HG02678 (cell line): ENCODE data around the gene PRRC2C.
"Not testable (repeated sequence)": the region's sequence is repeated elsewhere in the genome, so short reads cannot be mapped to it uniquely, and the experiment has no call there.

ENCODE experiments used
- ATAC-seq: cut with Tn5 transposase; IDR thresholded peaks from one replicate; pipeline ENCODE4 v1.9.1; 2021; ENCODE audit warnings: mild to moderate bottlenecking, moderate library complexity; ENCODE audit not compliant: unreplicated experiment

Gene PRRC2C

DNA sequence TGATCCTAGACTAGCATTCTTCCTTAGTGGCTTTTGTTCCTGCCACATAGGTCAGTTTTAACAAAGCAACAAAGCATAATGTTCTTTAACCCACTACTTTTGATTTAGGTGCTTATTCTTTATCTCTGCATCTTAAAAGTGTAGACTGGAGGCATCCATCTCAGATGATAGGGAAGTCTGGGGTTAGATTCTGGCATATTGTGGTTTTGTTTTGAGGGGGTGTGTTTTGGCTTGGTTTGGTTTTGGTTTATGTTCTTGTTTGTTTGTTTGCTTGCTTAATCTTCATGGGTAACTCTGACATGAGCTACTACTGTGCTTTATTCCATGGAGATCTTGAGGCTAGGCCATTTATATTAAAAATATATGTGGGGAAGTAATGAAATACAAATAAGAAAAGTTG is 96.4 kb downstream of the PRRC2C start:
- ATAC-seq, result no peak

- ATAC-seq, result no peak
Observed at GRCh38 chr1:171582589-171582988, 97.3 kb downstream of the PRRC2C start.

DNA sequence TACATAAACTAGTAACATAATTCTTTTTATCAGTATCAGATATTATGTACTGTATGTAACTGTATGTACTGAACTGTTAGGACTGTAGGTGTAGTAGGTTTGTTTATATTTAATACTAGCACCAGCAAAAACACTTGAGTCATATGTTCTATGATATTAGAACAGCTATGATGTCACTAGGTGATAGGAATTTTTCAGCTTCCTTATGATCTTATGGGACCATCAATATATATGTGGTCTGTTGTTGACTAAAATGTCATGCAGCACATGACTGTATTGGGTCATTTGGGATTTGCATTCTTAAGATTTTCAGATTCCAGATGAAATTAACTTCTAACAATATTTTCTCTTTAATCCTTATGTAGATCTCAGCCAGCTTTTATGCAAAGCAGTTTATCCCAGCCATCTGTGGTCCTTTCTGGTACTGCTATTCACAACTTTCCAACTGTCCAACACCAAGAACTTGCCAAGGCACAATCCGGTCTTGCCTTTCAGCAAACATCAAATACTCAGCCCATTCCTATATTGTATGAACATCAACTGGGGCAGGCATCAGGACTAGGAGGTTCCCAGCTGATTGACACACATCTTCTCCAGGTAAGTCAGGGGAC is 98.4 kb downstream of the PRRC2C start:
- ATAC-seq, result no peak

DNA sequence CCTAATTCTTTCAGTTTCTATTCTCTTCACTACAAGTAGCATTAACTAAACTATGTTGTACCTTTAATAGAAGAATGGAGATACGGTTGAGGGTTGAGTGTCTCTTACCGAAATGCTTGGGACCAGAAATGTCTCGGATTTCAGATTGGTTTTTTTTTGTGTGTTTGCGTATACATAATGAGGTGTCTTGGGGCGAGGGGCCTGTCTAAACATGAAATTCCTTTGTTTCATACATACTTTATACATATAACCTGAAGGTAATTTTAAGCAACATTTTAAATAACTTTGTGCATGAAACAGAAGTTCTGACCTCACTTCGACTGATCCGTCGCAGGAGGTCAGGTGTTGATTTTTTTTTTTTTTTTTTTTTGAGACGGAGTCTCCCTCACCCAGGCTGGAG is 100.4 kb downstream of the PRRC2C start:
- no peak for ATAC-seq

GRCh38 chr1:171588230-171588629 is 102.9 kb downstream of the PRRC2C start:
- no peak for ATAC-seq

DNA sequence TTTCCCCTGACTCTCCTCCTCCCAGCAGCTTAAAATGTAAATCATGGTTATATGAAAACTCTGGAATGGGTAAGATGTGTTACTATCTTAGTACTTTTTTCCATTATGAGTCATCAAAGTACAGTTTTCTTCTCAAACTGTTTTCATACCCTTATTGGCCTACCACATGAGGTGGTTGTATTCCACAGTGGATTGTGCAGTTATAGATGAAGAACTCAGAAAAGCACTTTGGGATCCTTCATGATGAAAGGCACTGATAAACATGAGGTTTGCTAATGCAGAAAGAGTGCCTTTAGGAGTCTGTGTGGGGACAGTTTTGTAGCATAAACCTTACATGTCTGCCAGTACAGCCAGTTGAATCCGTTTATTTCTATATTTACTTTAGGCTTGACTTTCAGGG is 104.7 kb downstream of the PRRC2C start:
- ATAC-seq, result no peak

DNA sequence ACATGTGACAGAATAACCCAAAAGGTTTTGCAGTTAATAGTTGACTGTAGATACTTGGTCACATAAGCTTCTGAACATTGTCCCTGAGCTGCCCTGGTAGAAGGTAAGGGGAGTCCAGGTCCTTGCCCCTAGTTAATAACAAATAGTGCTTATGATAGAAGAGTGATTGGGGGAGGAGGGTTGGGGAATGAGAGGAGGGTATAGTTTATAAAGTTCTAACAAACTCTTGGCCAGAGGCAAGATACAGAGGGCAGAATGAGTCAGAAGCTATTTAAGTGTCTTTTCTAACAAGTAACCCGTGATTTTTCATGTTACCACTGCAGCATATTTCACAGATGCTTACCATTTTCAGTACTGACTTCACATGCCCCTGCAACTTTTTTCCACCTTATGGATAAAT is 110.0 kb downstream of the PRRC2C start:
- no peak for ATAC-seq

GRCh38 chr1:171596119-171596518 is 110.8 kb downstream of the PRRC2C start:
- ATAC-seq, result no peak

- no peak for ATAC-seq
Observed at GRCh38 chr1:171596705-171597104, 111.4 kb downstream of the PRRC2C start.

GRCh38 chr1:171597203-171597602 is 111.9 kb downstream of the PRRC2C start:
- ATAC-seq, result no peak

- not testable (repeated sequence) for ATAC-seq
Observed at GRCh38 chr1:171600310-171600709, 115.0 kb downstream of the PRRC2C start.

DNA sequence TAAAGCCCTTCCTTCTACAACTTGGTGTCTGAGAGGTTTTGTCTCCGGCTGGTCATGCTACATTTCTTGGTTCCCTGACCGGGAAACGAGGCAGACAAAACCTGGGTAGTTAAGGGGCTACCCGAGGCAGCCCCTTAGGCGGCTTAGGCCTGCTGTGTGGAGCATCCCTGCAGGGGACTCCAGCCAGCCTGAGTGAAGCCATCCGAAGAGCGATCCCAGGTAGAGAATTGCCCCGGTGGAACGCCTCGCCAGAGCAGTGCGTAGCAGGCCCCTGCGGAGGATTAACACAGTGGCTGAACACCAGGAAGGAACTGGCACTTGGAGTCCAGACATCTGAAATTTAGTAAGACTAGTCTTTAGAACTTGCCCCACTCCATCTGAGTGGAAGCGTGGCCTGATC is 115.5 kb downstream of the PRRC2C start:
- ATAC-seq, result no peak

DNA sequence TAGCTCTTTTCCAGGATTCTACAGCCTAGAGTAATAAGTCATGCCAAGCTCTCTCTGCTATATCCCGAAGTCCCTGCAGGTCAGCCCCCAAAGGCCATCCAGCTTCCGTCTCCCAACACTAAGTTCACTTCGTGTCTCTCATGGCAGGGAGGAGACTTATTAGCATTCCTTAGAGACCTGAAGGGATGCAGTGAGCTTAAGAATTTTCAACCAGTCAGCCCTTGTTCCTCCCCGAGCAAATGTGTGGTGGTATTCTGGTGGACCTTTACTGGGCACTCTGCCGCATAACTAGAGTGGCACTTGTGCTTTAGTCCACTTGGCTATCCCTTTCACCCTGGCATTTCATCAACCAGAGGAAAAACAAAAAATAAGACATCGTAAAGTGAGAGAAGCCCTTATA is 117.7 kb downstream of the PRRC2C start:
- ATAC-seq, result not testable (repeated sequence)

DNA sequence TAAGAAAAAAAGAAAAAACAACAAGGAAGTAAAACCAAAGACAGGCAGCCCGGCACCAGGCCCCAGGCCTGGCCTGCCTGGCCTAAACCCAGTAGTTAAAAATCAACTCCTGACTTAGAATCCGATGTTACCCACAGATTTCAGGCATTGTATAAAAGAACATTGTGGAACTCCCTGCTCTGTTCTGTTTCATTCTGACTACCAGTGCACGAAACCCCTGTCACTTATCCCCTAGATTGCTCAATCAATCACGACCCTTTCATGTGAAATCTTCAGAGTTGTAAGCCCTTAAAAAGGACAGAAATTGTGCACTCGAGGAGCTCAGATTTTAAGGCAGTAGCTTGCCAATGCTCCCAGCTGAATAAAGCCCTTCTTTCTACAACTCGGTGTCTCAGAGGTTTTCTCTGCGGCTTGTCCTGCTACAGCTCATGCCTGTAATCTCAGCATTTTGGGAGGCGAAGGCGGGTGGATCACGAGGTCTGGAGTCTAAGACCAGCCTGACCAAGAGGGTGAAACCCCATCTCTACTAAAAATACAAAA is 121.1 kb downstream of the PRRC2C start:
- ATAC-seq, result peak; percentile 70

GRCh38 chr1:171610385-171610784 is 125.1 kb downstream of the PRRC2C start:
- ATAC-seq, result peak; percentile 42

DNA sequence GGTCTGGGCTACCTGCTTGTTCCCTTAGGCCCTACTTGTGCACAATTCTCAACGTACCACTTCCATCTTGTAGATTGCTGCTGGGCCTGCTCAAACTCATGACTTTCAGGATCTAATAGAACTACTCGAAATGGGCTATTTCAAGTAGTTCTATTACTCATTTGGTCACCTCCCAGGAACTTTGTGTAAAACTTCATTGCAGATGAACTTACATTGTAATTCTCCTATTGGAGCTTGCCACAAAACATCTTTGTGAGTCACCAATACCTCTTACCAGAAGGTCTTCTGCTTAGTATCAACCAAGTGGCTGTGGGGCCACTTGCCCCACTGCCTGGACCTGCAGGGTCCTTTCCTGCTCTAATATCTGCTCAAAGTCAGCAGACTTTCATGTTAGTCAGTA is 126.0 kb downstream of the PRRC2C start:
- no peak for ATAC-seq

- no peak for ATAC-seq
Observed at GRCh38 chr1:171613282-171613681, 128.0 kb downstream of the PRRC2C start.

- not testable (repeated sequence) for ATAC-seq
Observed at GRCh38 chr1:171615122-171615906, 130.0 kb downstream of the PRRC2C start.

- no peak for ATAC-seq
Observed at GRCh38 chr1:171616586-171616985, 131.3 kb downstream of the PRRC2C start.

- ATAC-seq, result no peak
Observed at GRCh38 chr1:171622152-171622462, 136.8 kb downstream of the PRRC2C start, which contains the start of gene MYOCOS. TSS of gene MYOCOS (plus strand) at chr1:171622243. CDS start at chr1:171623884, 1,641 bp downstream.

- ATAC-seq, result no peak
Observed at GRCh38 chr1:171623651-171624331, 138.5 kb downstream of the PRRC2C start.

DNA sequence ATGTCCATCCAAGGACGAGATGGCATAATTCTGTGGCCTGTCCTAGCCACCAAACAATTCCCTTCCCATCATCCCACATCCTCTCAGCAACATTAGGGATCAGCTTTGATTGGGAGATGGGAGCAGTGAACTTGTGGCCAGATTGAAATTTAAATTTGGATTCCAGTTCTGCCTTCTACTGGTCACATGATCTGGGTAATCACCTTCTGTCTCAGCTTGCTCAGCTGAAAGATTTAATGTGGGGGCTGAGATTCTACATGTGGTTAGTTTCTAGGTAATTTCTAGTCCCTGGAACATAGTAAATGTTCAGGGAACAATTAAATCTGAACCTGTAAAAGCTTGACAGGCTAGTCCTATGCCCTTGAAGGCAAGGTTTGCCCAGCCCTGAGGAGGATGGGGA is 139.9 kb downstream of the PRRC2C start:
- no peak for ATAC-seq
